ENCODE results near the gene METTL13.

METTL13 gene

GRCh38 chr1:171772312-171772711, 9.1 kb upstream of the METTL13 start:
- CTCF ChIA-PET = no interaction called here
- DNase-seq (ENCODE audit: extremely low spot score) = no peak
- POLR2A ChIA-PET = no interaction called here
- TF ChIP-seq FOXM1 (IDR thresholded peaks at IDR 0.05; ENCODE audit: borderline replicate concordance) (no peak), ZNF384 (IDR thresholded peaks at IDR 0.05) (no peak), NFRKB (IDR thresholded peaks at IDR 0.05) (no peak)

DNA sequence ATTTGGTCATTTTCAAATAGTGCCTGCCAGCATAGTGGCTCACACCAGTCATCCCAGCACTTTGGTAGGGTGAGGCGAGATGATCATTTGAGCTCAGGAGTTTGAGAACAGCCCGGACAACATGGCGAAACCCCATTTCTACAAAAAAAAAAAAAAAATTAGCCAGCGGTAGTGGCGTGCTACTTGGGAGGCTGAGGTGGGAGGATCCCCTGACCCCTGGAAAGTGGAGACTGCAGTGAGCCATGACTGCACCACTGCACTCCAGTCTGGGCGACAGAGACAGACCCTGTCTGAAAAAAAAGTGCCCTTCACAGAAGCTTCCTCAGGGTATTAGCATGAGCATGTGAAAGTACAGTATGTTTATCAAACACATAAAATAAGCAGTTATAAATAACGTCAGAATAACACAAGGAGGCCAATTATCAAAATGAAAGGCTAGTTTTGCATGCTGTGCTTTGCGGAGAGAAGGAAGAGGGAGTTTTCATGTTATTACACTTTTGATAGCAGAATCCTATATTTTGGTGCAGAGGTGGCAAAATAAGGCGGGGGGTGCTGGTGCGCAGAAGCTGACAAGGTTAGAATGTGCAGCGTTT, 781 bp upstream of the METTL13 start:
- ChIA-PET POLR2A (interaction anchor here (0.6 to 1.9 kb wide), 9 partner anchors 10 to 295 kb away, joined by 3 to 17 read pairs (median 4); partner anchors contain the start of genes DNM3, PRRC2C and VAMP4), CTCF (interaction anchor here (0.7 to 1.5 kb wide), 4 partner anchors 20 to 136 kb away, joined by 3 to 6 read pairs (median 3); no protein-coding TSS in a partner anchor)
- no peak for DNase-seq (ENCODE audit: extremely low spot score)

DNA sequence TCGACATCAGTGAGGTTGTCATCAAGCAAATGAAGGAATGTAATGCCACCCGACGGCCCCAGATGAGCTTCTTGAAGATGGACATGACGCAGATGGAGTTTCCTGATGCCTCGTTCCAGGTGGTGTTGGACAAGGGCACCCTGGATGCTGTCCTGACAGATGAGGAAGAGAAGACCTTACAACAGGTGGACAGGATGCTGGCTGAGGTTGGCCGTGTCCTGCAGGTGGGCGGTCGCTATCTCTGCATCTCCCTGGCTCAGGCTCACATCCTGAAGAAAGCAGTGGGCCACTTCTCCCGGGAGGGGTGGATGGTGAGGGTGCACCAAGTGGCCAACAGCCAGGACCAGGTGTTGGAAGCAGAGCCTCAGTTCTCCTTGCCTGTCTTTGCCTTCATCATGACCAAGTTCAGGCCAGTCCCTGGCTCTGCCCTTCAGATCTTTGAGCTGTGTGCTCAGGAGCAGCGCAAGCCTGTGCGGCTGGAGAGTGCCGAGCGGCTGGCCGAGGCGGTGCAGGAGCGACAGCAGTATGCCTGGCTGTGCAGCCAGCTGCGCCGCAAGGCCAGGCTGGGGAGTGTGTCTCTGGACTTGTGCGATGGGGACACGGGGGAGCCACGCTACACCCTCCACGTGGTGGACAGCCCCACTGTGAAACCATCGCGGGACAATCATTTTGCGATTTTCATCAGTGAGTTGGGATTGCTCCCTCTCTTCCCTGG, 2.5 kb downstream of the METTL13 start:
- POLR2A ChIA-PET = interaction anchor here (1.8 kb wide), 1 partner anchor 42 kb away, joined by 6 read pairs; the partner anchor contains the start of gene VAMP4
- CTCF ChIA-PET = no interaction called here
- TF ChIP-seq BHLHE40 (IDR thresholded peaks at IDR 0.05; ENCODE audit: borderline replicate concordance) (no peak), LEF1 (IDR thresholded peaks at IDR 0.05; ENCODE audit: borderline replicate concordance) (no peak)
- no peak for DNase-seq (ENCODE audit: extremely low spot score)

More for the DNA sequence above, 781 bp upstream of the METTL13 start:
- TF ChIP-seq BHLHE40 (IDR thresholded peaks at IDR 0.05; ENCODE audit: borderline replicate concordance) (no peak), ARNT (IDR thresholded peaks at IDR 0.05) (no peak), TARDBP (IDR thresholded peaks at IDR 0.05) (no peak), HDGF (IDR thresholded peaks at IDR 0.05; ENCODE audit: borderline replicate concordance) (no peak), ELF4 (IDR thresholded peaks at IDR 0.05) (no peak), CTBP1 (IDR thresholded peaks at IDR 0.05; ENCODE audit: borderline replicate concordance) (no peak), FOXA1 (IDR thresholded peaks at IDR 0.05) (no peak), ZNF384 (IDR thresholded peaks at IDR 0.05) (peak; percentile 66; the same call in 1 of the 2 replicates), NFRKB (IDR thresholded peaks at IDR 0.05) (no peak), FOXM1 (IDR thresholded peaks at IDR 0.05; ENCODE audit: borderline replicate concordance) (no peak), L3MBTL2 (conservative IDR thresholded peaks at IDR 0.05) (peak; percentile 29)

DNA sequence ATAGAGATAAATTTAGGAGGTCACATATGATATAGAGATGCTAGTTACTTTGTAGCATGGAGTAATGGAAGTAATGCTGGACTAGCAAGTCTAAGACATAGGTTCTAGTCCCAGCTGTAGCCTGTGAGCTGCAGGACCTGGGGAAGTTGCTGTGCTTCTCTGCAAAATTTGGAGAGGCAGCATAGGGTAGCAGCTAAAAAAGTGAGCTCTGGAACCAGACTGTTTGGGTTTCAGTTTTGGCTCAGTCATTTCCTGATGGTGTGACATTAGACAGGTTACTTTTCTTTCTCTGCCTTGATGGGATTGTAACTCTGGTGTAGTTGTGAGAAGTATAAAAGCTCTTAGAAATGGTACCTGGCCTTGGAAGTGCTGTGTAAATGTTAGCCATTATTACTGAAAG, 3.3 kb downstream of the METTL13 start:
- no peak for TF ChIP-seq FOXM1 (IDR thresholded peaks at IDR 0.05; ENCODE audit: borderline replicate concordance)
- TF ChIP-seq CTBP1 (IDR thresholded peaks at IDR 0.05; ENCODE audit: borderline replicate concordance) = no peak
- TF ChIP-seq FOXA1 (IDR thresholded peaks at IDR 0.05) = no peak
- ChIA-PET POLR2A (no interaction called here), CTCF (no interaction called here)

GRCh38 chr1:171785766-171786165, 4.3 kb downstream of the METTL13 start:
- DNase-seq (ENCODE audit: extremely low spot score) = no peak
- POLR2A ChIA-PET = no interaction called here
- CTCF ChIA-PET = interaction anchor here (0.8 kb wide), 1 partner anchor 611 kb away, joined by 3 read pairs; no protein-coding TSS in a partner anchor
- TF ChIP-seq SP1 (IDR thresholded peaks at IDR 0.05) (no peak), HDGF (IDR thresholded peaks at IDR 0.05; ENCODE audit: borderline replicate concordance) (no peak), TARDBP (IDR thresholded peaks at IDR 0.05) (no peak), NFRKB (IDR thresholded peaks at IDR 0.05) (no peak)

More for the DNA sequence above, 3.3 kb downstream of the METTL13 start:
- DNase-seq (ENCODE audit: extremely low spot score) = no peak

- ChIA-PET CTCF (no interaction called here), POLR2A (no interaction called here)
- DNase-seq (ENCODE audit: extremely low spot score) = no peak
- TF ChIP-seq NFRKB (IDR thresholded peaks at IDR 0.05) (no peak), LEF1 (IDR thresholded peaks at IDR 0.05; ENCODE audit: borderline replicate concordance) (no peak), FOXK2 (IDR thresholded peaks at IDR 0.05) (no peak), ARNT (IDR thresholded peaks at IDR 0.05) (no peak), FOXA1 (IDR thresholded peaks at IDR 0.05) (no peak), TARDBP (IDR thresholded peaks at IDR 0.05) (no peak), BHLHE40 (IDR thresholded peaks at IDR 0.05; ENCODE audit: borderline replicate concordance) (no peak), SP1 (IDR thresholded peaks at IDR 0.05) (no peak), L3MBTL2 (conservative IDR thresholded peaks at IDR 0.05) (no peak), SUZ12 (IDR thresholded peaks at IDR 0.05) (no peak), ELF4 (IDR thresholded peaks at IDR 0.05) (no peak), CTBP1 (IDR thresholded peaks at IDR 0.05; ENCODE audit: borderline replicate concordance) (no peak), FOXM1 (IDR thresholded peaks at IDR 0.05; ENCODE audit: borderline replicate concordance) (no peak), HDGF (IDR thresholded peaks at IDR 0.05; ENCODE audit: borderline replicate concordance) (no peak), ZNF384 (IDR thresholded peaks at IDR 0.05) (no peak), PKNOX1 (IDR thresholded peaks at IDR 0.05) (no peak)
Observed at GRCh38 chr1:171786534-171786933, 5.1 kb downstream of the METTL13 start.

- ChIA-PET POLR2A (no interaction called here), CTCF (no interaction called here)
Observed at GRCh38 chr1:171787686-171788480, 6.4 kb downstream of the METTL13 start.

More at GRCh38 chr1:171787686-171788480, 6.4 kb downstream of the METTL13 start:
- no peak for DNase-seq (ENCODE audit: extremely low spot score)
- no peak for TF ChIP-seq ELF4 (IDR thresholded peaks at IDR 0.05)
- TF ChIP-seq ARNT (IDR thresholded peaks at IDR 0.05) = no peak
- TF ChIP-seq SP1 (IDR thresholded peaks at IDR 0.05) = no peak
- no peak for TF ChIP-seq FOXA1 (IDR thresholded peaks at IDR 0.05)
- TF ChIP-seq NFRKB (IDR thresholded peaks at IDR 0.05) = no peak
- TF ChIP-seq PKNOX1 (IDR thresholded peaks at IDR 0.05) = no peak
- no peak for TF ChIP-seq LEF1 (IDR thresholded peaks at IDR 0.05; ENCODE audit: borderline replicate concordance)
- no peak for TF ChIP-seq ZNF384 (IDR thresholded peaks at IDR 0.05)
- no peak for TF ChIP-seq SUZ12 (IDR thresholded peaks at IDR 0.05)
- TF ChIP-seq HDGF (IDR thresholded peaks at IDR 0.05; ENCODE audit: borderline replicate concordance) = no peak
- no peak for TF ChIP-seq FOXK2 (IDR thresholded peaks at IDR 0.05)
- no peak for TF ChIP-seq TARDBP (IDR thresholded peaks at IDR 0.05)
- no peak for TF ChIP-seq L3MBTL2 (conservative IDR thresholded peaks at IDR 0.05)
- no peak for TF ChIP-seq CTBP1 (IDR thresholded peaks at IDR 0.05; ENCODE audit: borderline replicate concordance)
- no peak for TF ChIP-seq FOXM1 (IDR thresholded peaks at IDR 0.05; ENCODE audit: borderline replicate concordance)
- TF ChIP-seq BHLHE40 (IDR thresholded peaks at IDR 0.05; ENCODE audit: borderline replicate concordance) = no peak
